ENCODE results near the gene TTC7B. TPM values are rescaled to one million over a fixed set of nuclear protein-coding genes. Genes with fewer than 3 reads are reported as not detected.
A peak's percentile ranks its signal among the peaks of the same experiment; 100 is the strongest.
"Not testable (repeated sequence)": the region's sequence is repeated elsewhere in the genome, so short reads cannot be mapped to it uniquely, and the experiment has no call there.

TTC7B gene
- 0.89 TPM for polyA plus RNA-seq

- Mint-ChIP-seq H3K4me1 (peaks cover 0 to 5% (median 5%) of the 10 kb centered on the region in 3 donors), H3K27ac (peak within 1 kb of the TSS in 1 of 3 donors; percentile 46), H3K36me3 (peaks cover 2% of the 10 kb centered on the region), H3K4me3 (peak within 1 kb of the TSS; percentile 56 to 92 (median 80)), H3K9me3 (no peaks in the 10 kb centered on the region), H3K27me3 (peaks cover 7% of the 10 kb centered on the region)
These were observed at the start of gene TTC7B for GRCh38 chr14:90815822-90816662. TSS of gene TTC7B (minus strand) at chr14:90816430. CDS start at chr14:90816295, 135 bp downstream.

GRCh38 chr14:90864741-90865140 lies 48.5 kb upstream of the TTC7B start:
- Mint-ChIP-seq H3K27ac (no peak overlapping the region), H3K27me3 (no peaks in the 10 kb centered on the region), H3K4me3 (no peak overlapping the region)

GRCh38 chr14:90858511-90858910 lies 42.3 kb upstream of the TTC7B start:
- Mint-ChIP-seq H3K27me3 (no peaks in the 10 kb centered on the region), H3K4me1 (peaks cover 2 to 4% (median 4%) of the 10 kb centered on the region in 3 donors), H3K4me3 (no peak overlapping the region), H3K36me3 (peaks cover 10% of the 10 kb centered on the region), H3K27ac (peak overlapping the region in 1 of 3 donors; percentile 51), H3K9me3 (no peaks in the 10 kb centered on the region)

More at GRCh38 chr14:90864741-90865140, 48.5 kb upstream of the TTC7B start:
- H3K36me3 Mint-ChIP-seq: peaks cover 6% of the 10 kb centered on the region
- H3K9me3 Mint-ChIP-seq: no peaks in the 10 kb centered on the region
- no peaks in the 10 kb centered on the region for H3K4me1 Mint-ChIP-seq

- no peak overlapping the region for H3K27ac Mint-ChIP-seq
- H3K4me1 Mint-ChIP-seq: peaks cover 2 to 4% (median 4%) of the 10 kb centered on the region in 3 donors
- no peaks in the 10 kb centered on the region for H3K9me3 Mint-ChIP-seq
- peaks cover 10% of the 10 kb centered on the region for H3K36me3 Mint-ChIP-seq
- H3K4me3 Mint-ChIP-seq: no peak overlapping the region
- no peaks in the 10 kb centered on the region for H3K27me3 Mint-ChIP-seq
These were observed 41.6 kb upstream of the TTC7B start for GRCh38 chr14:90857866-90858265.

- not testable (repeated sequence) for H3K4me3 Mint-ChIP-seq, H3K4me1 Mint-ChIP-seq, H3K36me3 Mint-ChIP-seq, H3K27me3 Mint-ChIP-seq, H3K9me3 Mint-ChIP-seq
- H3K27ac Mint-ChIP-seq: peak overlapping the region in 1 of 3 donors; percentile 64
These were observed 39.9 kb upstream of the TTC7B start for GRCh38 chr14:90856115-90856514.

GRCh38 chr14:90853116-90853515 lies 36.9 kb upstream of the TTC7B start:
- Mint-ChIP-seq H3K27me3 (no peaks in the 10 kb centered on the region), H3K36me3 (no peaks in the 10 kb centered on the region), H3K27ac (no peak overlapping the region), H3K4me3 (peak overlapping the region in 1 of 4 donors; percentile 33), H3K9me3 (no peaks in the 10 kb centered on the region), H3K4me1 (peaks cover 0 to 4% (median 4%) of the 10 kb centered on the region in 3 donors)

GRCh38 chr14:90851327-90852036 lies 35.3 kb upstream of the TTC7B start:
- Mint-ChIP-seq H3K36me3 (peaks cover 4% of the 10 kb centered on the region), H3K4me3 (no peak overlapping the region), H3K27ac (peak overlapping the region in 1 of 3 donors; percentile 27), H3K27me3 (no peaks in the 10 kb centered on the region), H3K4me1 (peaks cover 0 to 4% (median 4%) of the 10 kb centered on the region in 3 donors), H3K9me3 (no peaks in the 10 kb centered on the region)

GRCh38 chr14:90850487-90850886 lies 34.3 kb upstream of the TTC7B start:
- Mint-ChIP-seq H3K4me1 (peaks cover 0 to 4% (median 1%) of the 10 kb centered on the region in 3 donors), H3K27me3 (no peaks in the 10 kb centered on the region), H3K27ac (no peak overlapping the region), H3K4me3 (no peak overlapping the region), H3K36me3 (peaks cover 6% of the 10 kb centered on the region), H3K9me3 (no peaks in the 10 kb centered on the region)

GRCh38 chr14:90849787-90850444 lies 33.7 kb upstream of the TTC7B start:
- Mint-ChIP-seq H3K4me3 (no peak overlapping the region), H3K27me3 (no peaks in the 10 kb centered on the region), H3K36me3 (peaks cover 6% of the 10 kb centered on the region), H3K9me3 (no peaks in the 10 kb centered on the region), H3K27ac (peak overlapping the region in 1 of 3 donors; percentile 35), H3K4me1 (peaks cover 0 to under 1% (median 0%) of the 10 kb centered on the region in 3 donors)

- Mint-ChIP-seq H3K36me3 (peaks cover 6% of the 10 kb centered on the region), H3K27ac (peak overlapping the region in 1 of 3 donors; percentile 35), H3K4me1 (no peaks in the 10 kb centered on the region), H3K9me3 (no peaks in the 10 kb centered on the region), H3K4me3 (no peak overlapping the region), H3K27me3 (no peaks in the 10 kb centered on the region)
These were observed 32.9 kb upstream of the TTC7B start for GRCh38 chr14:90848944-90849731.

GRCh38 chr14:90846511-90846910 lies 30.3 kb upstream of the TTC7B start:
- H3K27ac Mint-ChIP-seq: no peak overlapping the region
- H3K4me3 Mint-ChIP-seq: no peak overlapping the region
- H3K27me3 Mint-ChIP-seq: no peaks in the 10 kb centered on the region
- peaks cover 6% of the 10 kb centered on the region for H3K36me3 Mint-ChIP-seq
- H3K4me1 Mint-ChIP-seq: no peaks in the 10 kb centered on the region
- H3K9me3 Mint-ChIP-seq: no peaks in the 10 kb centered on the region

GRCh38 chr14:90844321-90844720 lies 28.1 kb upstream of the TTC7B start:
- no peaks in the 10 kb centered on the region for H3K4me1 Mint-ChIP-seq
- H3K9me3 Mint-ChIP-seq: no peaks in the 10 kb centered on the region
- no peak overlapping the region for H3K27ac Mint-ChIP-seq
- H3K36me3 Mint-ChIP-seq: peaks cover 8% of the 10 kb centered on the region
- no peak overlapping the region for H3K4me3 Mint-ChIP-seq
- H3K27me3 Mint-ChIP-seq: no peaks in the 10 kb centered on the region

- Mint-ChIP-seq H3K27me3 (no peaks in the 10 kb centered on the region), H3K4me1 (no peaks in the 10 kb centered on the region), H3K9me3 (no peaks in the 10 kb centered on the region), H3K4me3 (no peak overlapping the region), H3K36me3 (peaks cover 8% of the 10 kb centered on the region), H3K27ac (no peak overlapping the region)
These were observed 26.5 kb upstream of the TTC7B start for GRCh38 chr14:90842726-90843125.

GRCh38 chr14:90840667-90841066 lies 24.4 kb upstream of the TTC7B start:
- not testable (repeated sequence) for H3K9me3 Mint-ChIP-seq, H3K4me3 Mint-ChIP-seq, H3K27me3 Mint-ChIP-seq, H3K36me3 Mint-ChIP-seq, H3K4me1 Mint-ChIP-seq, H3K27ac Mint-ChIP-seq
